HG02759 (cell line): ENCODE data around the gene ENTR1.
"Not testable (repeated sequence)": the region's sequence is repeated elsewhere in the genome, so short reads cannot be mapped to it uniquely, and the experiment has no call there.

Experiments
- ATAC-seq: cut with Tn5 transposase; IDR thresholded peaks from one replicate; pipeline ENCODE4 v1.9.1; 2021; ENCODE audit warnings: mild to moderate bottlenecking, moderate library complexity; ENCODE audit not compliant: unreplicated experiment

ENTR1 gene

GRCh38 chr9:136439481-136440408 lies 29.3 kb upstream of the ENTR1 start, which contains the start of gene INPP5E:
INPP5E (minus strand) TSS chr9:136439845; CDS start chr9:136439419, 426 bp downstream.
- peak; percentile 73 for ATAC-seq

GRCh38 chr9:136438548-136439480 lies 28.4 kb upstream of the ENTR1 start:
- peak; percentile 52 for ATAC-seq

GRCh38 chr9:136437839-136438547 lies 27.6 kb upstream of the ENTR1 start:
- no peak for ATAC-seq

GRCh38 chr9:136437430-136437829 lies 27.0 kb upstream of the ENTR1 start:
- no peak for ATAC-seq

GRCh38 chr9:136436055-136436634 lies 25.7 kb upstream of the ENTR1 start:
- no peak for ATAC-seq

GRCh38 chr9:136434580-136435169 lies 24.3 kb upstream of the ENTR1 start:
- ATAC-seq, result no peak

- no peak for ATAC-seq
Observed at GRCh38 chr9:136433849-136434579, 23.6 kb upstream of the ENTR1 start.

GRCh38 chr9:136433043-136433715 lies 22.8 kb upstream of the ENTR1 start:
- no peak for ATAC-seq

- no peak for ATAC-seq
Observed at GRCh38 chr9:136432591-136432990, 22.2 kb upstream of the ENTR1 start.

- ATAC-seq, result no peak
Observed at GRCh38 chr9:136431782-136432350, 21.5 kb upstream of the ENTR1 start.

GRCh38 chr9:136430588-136431234 lies 20.3 kb upstream of the ENTR1 start:
- no peak for ATAC-seq

- ATAC-seq, result no peak
Observed at GRCh38 chr9:136429683-136430491, 19.5 kb upstream of the ENTR1 start.

GRCh38 chr9:136429075-136429628 lies 18.7 kb upstream of the ENTR1 start:
- ATAC-seq, result no peak

- no peak for ATAC-seq
Observed at GRCh38 chr9:136426787-136427186, 16.4 kb upstream of the ENTR1 start.

- not testable (repeated sequence) for ATAC-seq
Observed at GRCh38 chr9:136425367-136425766, 15.0 kb upstream of the ENTR1 start.

GRCh38 chr9:136424750-136425362 lies 14.4 kb upstream of the ENTR1 start:
- no peak for ATAC-seq
